ENCODE data around the gene S100PBP.
A peak's percentile ranks its signal among the peaks of the same experiment; 100 is the strongest.

S100PBP gene

DNA sequence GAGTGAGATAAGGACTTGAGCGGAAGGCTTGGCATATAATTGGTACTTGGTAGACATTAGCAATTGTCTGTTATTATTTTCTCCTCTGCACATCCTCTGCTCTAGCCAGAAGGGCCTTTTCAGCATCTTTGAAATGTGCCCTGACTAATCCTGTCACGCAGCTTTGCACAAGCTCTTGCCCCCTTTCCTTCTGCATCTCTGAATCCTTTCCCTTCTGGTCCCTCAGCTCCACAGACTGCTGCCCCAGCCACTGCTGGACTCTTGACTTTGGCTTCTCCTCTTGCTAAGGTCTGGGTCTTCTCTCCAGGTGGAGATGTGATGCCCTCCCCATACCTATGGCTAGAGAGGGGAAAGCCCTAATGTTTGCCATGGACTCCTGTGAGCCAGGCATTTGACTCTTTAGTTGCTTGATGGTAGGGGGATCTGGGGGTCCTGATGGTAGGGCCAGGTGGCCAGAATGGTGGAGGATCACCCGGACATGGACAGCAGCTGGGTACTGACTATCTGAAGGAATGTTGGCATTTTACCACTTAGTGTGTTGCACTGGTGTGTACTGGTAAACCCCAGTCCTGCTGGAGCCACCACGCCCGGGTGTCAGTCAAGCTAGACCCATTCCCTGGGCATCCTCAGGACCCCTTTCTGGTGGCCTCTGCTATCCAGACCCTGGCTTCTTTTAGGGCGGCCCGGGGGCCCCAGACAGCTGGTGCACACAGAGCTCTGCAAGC lies 73.2 kb downstream of the S100PBP start:
- Mint-ChIP-seq H3K4me3 (no peak overlapping the region), H3K27ac (no peak overlapping the region), H3K36me3 (ENCODE audit: low read depth) (no peaks in the 10 kb centered on the region)

DNA sequence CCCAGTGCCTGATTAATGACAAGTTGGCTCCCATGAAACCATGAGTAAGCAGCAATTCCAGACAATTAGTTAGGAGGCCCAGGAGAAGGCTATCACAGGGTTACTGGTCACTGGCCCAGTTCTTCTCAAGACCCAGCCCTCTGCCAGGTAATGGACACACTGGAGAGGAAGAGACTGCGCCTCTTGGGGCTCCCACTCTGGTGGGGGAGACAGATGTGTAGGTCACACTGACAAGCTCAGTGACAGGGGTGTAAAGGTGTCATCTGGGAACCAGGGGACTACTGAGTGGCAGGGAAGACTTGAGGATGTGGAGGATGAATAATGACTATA lies 73.8 kb downstream of the S100PBP start:
- Mint-ChIP-seq H3K36me3 (ENCODE audit: low read depth) (no peaks in the 10 kb centered on the region), H3K9me3 (no peaks in the 10 kb centered on the region), H3K27me3 (peaks cover 53% of the 10 kb centered on the region), H3K27ac (no peak overlapping the region), H3K4me3 (no peak overlapping the region), H3K4me1 (ENCODE audit: low read depth) (peaks cover 5% of the 10 kb centered on the region)

More for the DNA sequence above, 73.2 kb downstream of the S100PBP start:
- peaks cover 5% of the 10 kb centered on the region for H3K4me1 Mint-ChIP-seq (ENCODE audit: low read depth)
- H3K27me3 Mint-ChIP-seq, result peaks cover 53% of the 10 kb centered on the region
- H3K9me3 Mint-ChIP-seq, result no peaks in the 10 kb centered on the region

- peaks cover 57% of the 10 kb centered on the region for H3K27me3 Mint-ChIP-seq
- no peak overlapping the region for H3K27ac Mint-ChIP-seq
- H3K9me3 Mint-ChIP-seq, result no peaks in the 10 kb centered on the region
- no peak overlapping the region for H3K4me3 Mint-ChIP-seq
- no peaks in the 10 kb centered on the region for H3K36me3 Mint-ChIP-seq (ENCODE audit: low read depth)
- peaks cover 5% of the 10 kb centered on the region for H3K4me1 Mint-ChIP-seq (ENCODE audit: low read depth)
Measured at GRCh38 chr1:32891630-32892029, 74.2 kb downstream of the S100PBP start.

DNA sequence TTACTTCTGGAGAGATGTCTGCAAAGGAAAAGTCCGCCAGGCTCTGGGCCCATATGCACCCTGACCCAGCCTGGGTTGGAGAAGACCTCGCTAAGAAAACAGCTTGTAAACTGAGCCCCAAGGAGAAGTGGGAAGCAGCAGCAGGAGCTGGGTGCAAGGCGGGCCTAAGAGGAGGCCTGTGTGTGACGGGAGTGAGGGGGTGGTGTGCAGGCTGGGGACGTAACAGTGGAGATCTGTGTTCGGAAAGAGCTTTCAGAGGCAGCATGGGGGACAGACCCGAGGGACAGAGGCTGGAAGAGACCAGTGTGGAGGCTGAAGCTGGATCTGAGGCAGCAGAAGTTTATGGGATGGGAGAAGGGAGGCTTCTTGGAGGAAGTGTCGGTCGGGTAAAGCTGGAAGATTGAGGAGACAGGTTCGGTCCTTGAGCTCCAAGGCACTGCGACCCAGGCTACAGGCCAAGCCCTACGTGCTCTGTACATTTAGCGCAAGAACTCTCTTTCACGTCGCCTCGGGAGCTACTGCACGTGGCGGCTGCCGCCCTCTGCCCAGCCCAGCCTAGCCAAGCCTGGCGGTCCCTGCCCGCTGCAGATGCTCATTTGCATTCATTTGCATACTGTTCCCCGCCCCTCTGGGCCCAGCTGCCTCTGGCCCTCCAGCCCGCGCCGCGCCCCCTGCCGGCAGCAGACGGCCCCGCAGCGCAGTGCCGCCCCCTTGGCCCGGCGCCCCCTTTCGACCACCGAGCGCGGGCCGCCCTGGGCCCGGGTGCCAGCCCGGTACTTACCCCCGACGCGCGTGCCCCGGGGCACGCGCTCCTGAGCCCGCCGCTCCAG lies 75.1 kb downstream of the S100PBP start:
- no peaks in the 10 kb centered on the region for H3K36me3 Mint-ChIP-seq (ENCODE audit: low read depth)
- H3K4me1 Mint-ChIP-seq (ENCODE audit: low read depth), result peaks cover 5% of the 10 kb centered on the region
- no peak overlapping the region for H3K27ac Mint-ChIP-seq
- peaks cover 52% of the 10 kb centered on the region for H3K27me3 Mint-ChIP-seq
- H3K4me3 Mint-ChIP-seq, result peak overlapping the region; percentile 59
- H3K9me3 Mint-ChIP-seq, result no peaks in the 10 kb centered on the region

DNA sequence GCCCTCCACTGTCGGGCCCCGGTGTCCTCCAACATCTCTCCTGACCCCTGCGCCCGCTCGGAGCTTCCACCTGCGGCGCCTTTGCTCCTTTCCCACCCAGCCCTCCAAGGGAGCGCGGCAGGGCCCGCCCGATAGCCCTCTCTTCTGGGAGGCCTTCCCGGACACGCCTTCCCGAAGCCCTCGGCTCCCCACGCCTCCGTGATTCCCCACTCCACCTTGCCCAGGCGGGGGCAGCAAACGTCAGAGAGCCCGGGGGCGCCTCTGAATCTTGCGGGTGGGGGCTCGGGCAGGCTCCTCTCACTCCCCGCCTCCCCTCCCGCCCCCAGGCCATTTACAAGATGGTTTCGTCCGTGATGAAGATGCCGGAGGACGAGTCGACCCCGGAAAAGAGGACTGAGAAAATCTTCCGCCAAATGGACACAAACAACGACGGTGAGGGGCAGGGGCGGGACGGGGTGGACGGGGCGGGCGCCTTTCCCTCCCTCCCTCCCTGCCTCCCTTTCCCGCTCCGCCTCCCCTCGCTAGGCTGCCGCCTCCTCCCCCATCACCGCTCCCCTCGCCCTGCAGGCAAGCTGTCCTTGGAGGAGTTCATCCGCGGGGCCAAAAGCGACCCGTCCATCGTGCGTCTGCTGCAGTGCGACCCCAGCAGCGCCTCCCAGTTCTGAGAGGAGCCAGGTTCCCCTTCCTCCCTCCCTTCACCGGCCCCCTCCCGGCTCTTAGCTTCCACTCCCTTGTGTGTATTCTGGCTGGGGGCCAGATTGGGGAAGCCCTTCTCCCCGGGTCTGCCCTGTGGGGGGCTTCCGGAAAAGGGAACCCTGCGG lies 76.0 kb downstream of the S100PBP start:
- Mint-ChIP-seq H3K36me3 (ENCODE audit: low read depth) (no peaks in the 10 kb centered on the region), H3K9me3 (no peaks in the 10 kb centered on the region), H3K4me1 (ENCODE audit: low read depth) (peaks cover 5% of the 10 kb centered on the region), H3K27me3 (peaks cover 47% of the 10 kb centered on the region), H3K4me3 (peak overlapping the region; percentile 59), H3K27ac (no peak overlapping the region)

DNA sequence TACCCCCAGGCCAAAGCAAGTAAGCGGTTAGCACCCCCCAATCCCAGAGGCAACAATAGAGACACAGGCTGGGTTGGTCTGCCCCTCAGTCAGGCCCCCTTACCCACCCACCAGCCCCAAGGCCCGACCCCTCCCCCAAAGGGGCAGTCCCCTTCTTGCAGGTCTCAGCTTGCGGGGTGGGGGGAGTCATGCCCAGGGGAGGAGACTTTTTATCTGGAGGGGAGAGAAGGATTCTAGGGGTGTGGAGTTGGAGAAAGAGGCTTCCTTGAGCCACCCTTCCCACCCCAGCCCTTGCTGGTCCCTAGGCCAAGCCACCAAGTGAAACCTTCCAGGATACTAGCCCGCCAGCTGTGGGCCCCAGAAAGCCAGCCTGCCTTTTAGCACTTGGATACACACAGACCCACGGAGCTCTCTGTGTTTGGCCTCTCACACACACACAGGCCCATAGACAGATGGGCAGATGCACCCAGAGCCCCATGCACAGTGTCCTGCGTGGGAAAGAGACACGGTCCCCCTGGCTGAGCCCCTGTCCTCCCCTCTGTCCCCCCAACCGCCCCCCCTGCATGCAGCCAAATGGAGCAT lies 76.7 kb downstream of the S100PBP start:
- Mint-ChIP-seq H3K36me3 (ENCODE audit: low read depth) (no peaks in the 10 kb centered on the region), H3K4me3 (no peak overlapping the region), H3K4me1 (ENCODE audit: low read depth) (peaks cover 5% of the 10 kb centered on the region), H3K27ac (no peak overlapping the region), H3K27me3 (peaks cover 49% of the 10 kb centered on the region), H3K9me3 (no peaks in the 10 kb centered on the region)

DNA sequence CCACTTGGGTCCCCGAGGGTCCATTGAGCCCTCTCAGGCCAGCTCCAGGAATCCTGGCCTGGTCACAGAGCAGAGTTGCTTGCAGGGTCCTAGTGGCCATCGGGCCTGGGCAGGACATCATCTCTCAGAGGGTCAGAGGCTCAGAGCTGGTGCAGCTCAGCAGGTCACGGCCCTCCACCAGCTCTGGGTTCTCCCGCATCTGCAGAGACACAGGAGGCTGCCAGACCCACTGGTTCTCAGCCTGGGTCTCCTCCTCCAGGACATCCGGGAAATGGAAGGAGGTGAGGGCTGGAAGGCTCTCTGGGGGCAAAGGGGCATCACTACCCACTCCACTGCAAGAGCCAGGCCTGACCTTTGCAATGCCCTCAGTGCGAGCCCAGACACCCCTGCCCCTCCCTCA lies 77.2 kb downstream of the S100PBP start:
- Mint-ChIP-seq H3K27ac (no peak overlapping the region), H3K36me3 (ENCODE audit: low read depth) (no peaks in the 10 kb centered on the region), H3K4me3 (no peak overlapping the region), H3K27me3 (peaks cover 47% of the 10 kb centered on the region), H3K9me3 (no peaks in the 10 kb centered on the region), H3K4me1 (ENCODE audit: low read depth) (peaks cover 5% of the 10 kb centered on the region)

GRCh38 chr1:32895325-32896215 lies 78.1 kb downstream of the S100PBP start:
- Mint-ChIP-seq H3K4me1 (ENCODE audit: low read depth) (peaks cover 7% of the 10 kb centered on the region), H3K4me3 (no peak overlapping the region), H3K9me3 (no peaks in the 10 kb centered on the region), H3K36me3 (ENCODE audit: low read depth) (no peaks in the 10 kb centered on the region), H3K27ac (no peak overlapping the region), H3K27me3 (peaks cover 47% of the 10 kb centered on the region)

- Mint-ChIP-seq H3K27ac (no peak overlapping the region), H3K4me3 (no peak overlapping the region), H3K9me3 (no peaks in the 10 kb centered on the region), H3K4me1 (ENCODE audit: low read depth) (peaks cover 10% of the 10 kb centered on the region), H3K36me3 (ENCODE audit: low read depth) (no peaks in the 10 kb centered on the region), H3K27me3 (peaks cover 45% of the 10 kb centered on the region)
Measured at GRCh38 chr1:32896451-32896850, 79.0 kb downstream of the S100PBP start.

DNA sequence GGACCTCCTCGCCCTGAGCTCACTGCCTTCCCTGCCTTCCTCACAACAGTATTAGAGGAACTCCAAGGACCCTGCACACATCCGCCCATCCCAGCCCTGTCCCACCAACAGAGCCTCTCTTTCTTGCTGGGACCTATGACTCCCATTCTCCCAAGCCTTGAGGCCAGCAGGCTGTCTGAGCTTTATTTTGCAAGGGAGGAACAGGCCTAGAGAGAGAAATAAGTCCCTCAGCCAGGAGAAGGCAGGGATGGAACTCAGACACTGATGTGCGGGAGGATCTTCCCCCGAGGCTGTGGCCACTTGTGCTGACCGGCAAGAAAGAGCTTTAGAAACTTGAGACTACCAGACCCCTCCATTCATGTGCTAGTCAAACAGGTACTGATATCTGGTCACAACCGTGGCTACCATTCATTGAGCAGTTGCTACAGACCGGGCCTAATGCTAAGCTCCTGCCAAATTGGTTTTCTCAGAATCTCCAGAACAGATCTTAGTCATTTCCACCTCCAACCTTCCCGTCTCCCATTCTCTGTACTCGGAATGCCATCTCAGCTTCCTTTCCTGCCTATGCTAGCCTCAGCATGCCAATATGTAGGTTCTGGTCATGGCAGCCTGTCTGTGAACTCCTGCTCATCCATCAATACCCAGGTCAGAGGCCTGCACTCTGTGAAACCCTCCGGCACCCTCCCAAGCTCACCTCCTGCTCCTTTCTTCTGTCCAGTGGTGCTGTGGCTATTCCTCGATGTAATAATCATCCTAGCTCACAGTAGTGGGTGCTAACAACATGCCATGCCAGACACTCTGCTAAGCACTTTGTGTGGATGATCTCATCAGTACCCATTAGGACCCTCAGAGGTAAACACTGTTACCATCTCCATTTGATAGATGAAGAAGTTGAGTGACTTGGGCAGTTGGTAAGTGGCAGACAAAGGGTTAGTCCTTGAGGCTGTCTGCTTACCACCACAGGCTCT lies 79.9 kb downstream of the S100PBP start:
- no peaks in the 10 kb centered on the region for H3K36me3 Mint-ChIP-seq (ENCODE audit: low read depth)
- H3K9me3 Mint-ChIP-seq, result no peaks in the 10 kb centered on the region
- peaks cover 47% of the 10 kb centered on the region for H3K27me3 Mint-ChIP-seq
- no peak overlapping the region for H3K4me3 Mint-ChIP-seq
- peaks cover 11% of the 10 kb centered on the region for H3K4me1 Mint-ChIP-seq (ENCODE audit: low read depth)
- H3K27ac Mint-ChIP-seq, result no peak overlapping the region

- no peak overlapping the region for H3K4me3 Mint-ChIP-seq
- no peaks in the 10 kb centered on the region for H3K9me3 Mint-ChIP-seq
- H3K27ac Mint-ChIP-seq, result no peak overlapping the region
- H3K36me3 Mint-ChIP-seq (ENCODE audit: low read depth), result no peaks in the 10 kb centered on the region
- H3K4me1 Mint-ChIP-seq (ENCODE audit: low read depth), result peaks cover 8% of the 10 kb centered on the region
- peaks cover 49% of the 10 kb centered on the region for H3K27me3 Mint-ChIP-seq
Measured at GRCh38 chr1:32898056-32898455, 80.6 kb downstream of the S100PBP start.

GRCh38 chr1:32898958-32899357 lies 81.5 kb downstream of the S100PBP start:
- Mint-ChIP-seq H3K27me3 (peaks cover 53% of the 10 kb centered on the region), H3K36me3 (ENCODE audit: low read depth) (no peaks in the 10 kb centered on the region), H3K4me1 (ENCODE audit: low read depth) (peaks cover 8% of the 10 kb centered on the region), H3K27ac (no peak overlapping the region), H3K4me3 (no peak overlapping the region), H3K9me3 (no peaks in the 10 kb centered on the region)

DNA sequence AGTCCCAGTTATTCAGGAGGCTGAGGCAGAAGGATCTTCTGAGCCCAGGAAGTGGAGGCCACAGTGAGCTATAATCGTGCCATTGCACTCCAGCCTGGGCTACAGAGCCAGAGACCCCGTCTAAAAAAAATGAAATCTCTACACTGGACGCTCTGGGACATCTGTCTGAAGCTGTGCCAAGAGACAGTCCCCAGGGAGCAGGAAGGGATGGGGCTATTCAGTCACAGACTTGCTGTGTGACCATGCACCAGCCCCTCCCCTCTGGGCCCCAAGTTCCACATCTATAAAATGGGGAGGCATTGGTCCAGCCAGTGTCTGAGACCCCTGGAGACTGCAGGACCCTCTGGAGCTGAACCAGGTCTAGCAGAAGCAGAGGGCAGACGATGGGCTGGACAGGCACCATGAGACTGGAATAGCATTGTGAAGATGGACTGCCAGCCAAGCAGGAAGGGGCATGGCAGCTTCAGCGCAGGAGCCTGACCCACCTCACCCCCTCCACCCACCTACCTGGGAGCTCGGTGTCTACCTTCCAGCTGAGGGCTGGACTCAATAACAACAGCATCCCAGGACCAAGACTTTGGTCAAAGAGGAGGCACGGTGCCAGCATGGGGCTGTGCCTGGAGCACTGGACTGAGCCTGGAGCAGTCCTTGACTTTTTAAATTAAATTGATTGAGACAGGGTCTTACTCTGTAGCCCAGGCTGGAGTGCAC lies 82.3 kb downstream of the S100PBP start:
- Mint-ChIP-seq H3K27me3 (peaks cover 53% of the 10 kb centered on the region), H3K9me3 (no peaks in the 10 kb centered on the region), H3K27ac (no peak overlapping the region), H3K4me1 (ENCODE audit: low read depth) (peaks cover 8% of the 10 kb centered on the region), H3K4me3 (no peak overlapping the region), H3K36me3 (ENCODE audit: low read depth) (no peaks in the 10 kb centered on the region)
